SKM-1 treated with dmso at 0.1 percent for 144 hours (cell line): Measurements from ENCODE around the gene EPHA4.
A peak's percentile ranks its signal among the peaks of the same experiment; 100 is the strongest.
"Not testable (repeated sequence)": the region's sequence is repeated elsewhere in the genome, so short reads cannot be mapped to it uniquely, and the experiment has no call there.

ENCODE experiments used
- DNase-seq: peaks from one replicate; lab custom pipeline; 2025; ENCODE audit not compliant: unreplicated experiment; lab: John Stamatoyannopoulos, UW

Gene EPHA4

GRCh38 chr2:221541131-221541735 is 30.9 kb downstream of the EPHA4 start:
- DNase-seq = no peak

- no peak for DNase-seq
Observed at GRCh38 chr2:221539246-221539645, 32.9 kb downstream of the EPHA4 start.

GRCh38 chr2:221535824-221536223 is 36.3 kb downstream of the EPHA4 start:
- DNase-seq = no peak

GRCh38 chr2:221533299-221533698 is 38.8 kb downstream of the EPHA4 start:
- DNase-seq = no peak

- DNase-seq = no peak
Observed at GRCh38 chr2:221532641-221533040, 39.5 kb downstream of the EPHA4 start.

GRCh38 chr2:221530653-221531037 is 41.5 kb downstream of the EPHA4 start:
- no peak for DNase-seq

- no peak for DNase-seq
Observed at GRCh38 chr2:221529943-221530652, 42.0 kb downstream of the EPHA4 start.

- DNase-seq = no peak
Observed at GRCh38 chr2:221529177-221529942, 42.7 kb downstream of the EPHA4 start.

- no peak for DNase-seq
Observed at GRCh38 chr2:221527776-221528309, 44.3 kb downstream of the EPHA4 start.

- DNase-seq = no peak
Observed at GRCh38 chr2:221524158-221524557, 47.9 kb downstream of the EPHA4 start.

- DNase-seq = no peak
Observed at GRCh38 chr2:221521233-221521845, 50.8 kb downstream of the EPHA4 start.

- DNase-seq = no peak
Observed at GRCh38 chr2:221518935-221519625, 53.0 kb downstream of the EPHA4 start.

GRCh38 chr2:221518201-221518934 is 53.7 kb downstream of the EPHA4 start:
- DNase-seq = no peak

- peak; percentile 13 for DNase-seq
Observed at GRCh38 chr2:221517696-221518151, 54.4 kb downstream of the EPHA4 start.

GRCh38 chr2:221517146-221517695 is 54.9 kb downstream of the EPHA4 start:
- DNase-seq = no peak

- no peak for DNase-seq
Observed at GRCh38 chr2:221515864-221516263, 56.2 kb downstream of the EPHA4 start.

GRCh38 chr2:221514305-221515040 is 57.6 kb downstream of the EPHA4 start:
- no peak for DNase-seq

- DNase-seq = no peak
Observed at GRCh38 chr2:221513232-221513631, 58.9 kb downstream of the EPHA4 start.

- DNase-seq = not testable (repeated sequence)
Observed at GRCh38 chr2:221511325-221511724, 60.8 kb downstream of the EPHA4 start.
